ENCODE data around the gene RALGPS1. TPM values are rescaled to one million over a fixed set of nuclear protein-coding genes. Genes with fewer than 3 reads are reported as not detected.

The RALGPS1 gene
- total RNA-seq, 1 experiment from 2014 or later, result 18.6 TPM

DNA sequence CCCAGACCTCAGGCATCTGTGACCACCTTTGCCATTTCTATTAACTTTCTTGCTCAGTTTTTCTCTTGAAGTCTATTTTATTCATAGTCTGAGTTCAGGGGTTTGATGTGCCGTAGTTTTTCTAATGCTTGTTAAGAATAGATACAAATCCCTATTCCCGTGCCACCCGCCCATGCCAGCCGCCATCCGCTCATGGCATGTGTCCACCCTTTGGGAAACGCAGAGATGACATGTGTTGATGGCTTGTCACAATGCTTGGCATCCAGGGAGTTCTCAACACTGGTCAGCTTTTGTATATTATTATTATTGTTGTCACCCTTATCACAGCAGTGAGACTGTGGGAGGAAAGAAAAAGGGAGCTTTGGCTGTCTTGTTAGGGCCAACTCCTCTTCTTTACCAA, 225.2 kb downstream of the RALGPS1 start:
- Mint-ChIP-seq H3K4me1 (peaks cover 19 to 34% of the 10 kb centered on the region in 2 experiments), H3K36me3 (ENCODE audit: insufficient read depth in 1 of 3, low read depth in 3 of 3) (no peaks in the 10 kb centered on the region), H3K27me3 (ENCODE audit: low read depth) (no peaks in the 10 kb centered on the region; the same call in 1 of the 2 replicates), H3K9me3 (no peaks in the 10 kb centered on the region), H3K27ac (no peak overlapping the region), H3K4me3 (no peak overlapping the region)
- TF ChIP-seq, protein P1, sequence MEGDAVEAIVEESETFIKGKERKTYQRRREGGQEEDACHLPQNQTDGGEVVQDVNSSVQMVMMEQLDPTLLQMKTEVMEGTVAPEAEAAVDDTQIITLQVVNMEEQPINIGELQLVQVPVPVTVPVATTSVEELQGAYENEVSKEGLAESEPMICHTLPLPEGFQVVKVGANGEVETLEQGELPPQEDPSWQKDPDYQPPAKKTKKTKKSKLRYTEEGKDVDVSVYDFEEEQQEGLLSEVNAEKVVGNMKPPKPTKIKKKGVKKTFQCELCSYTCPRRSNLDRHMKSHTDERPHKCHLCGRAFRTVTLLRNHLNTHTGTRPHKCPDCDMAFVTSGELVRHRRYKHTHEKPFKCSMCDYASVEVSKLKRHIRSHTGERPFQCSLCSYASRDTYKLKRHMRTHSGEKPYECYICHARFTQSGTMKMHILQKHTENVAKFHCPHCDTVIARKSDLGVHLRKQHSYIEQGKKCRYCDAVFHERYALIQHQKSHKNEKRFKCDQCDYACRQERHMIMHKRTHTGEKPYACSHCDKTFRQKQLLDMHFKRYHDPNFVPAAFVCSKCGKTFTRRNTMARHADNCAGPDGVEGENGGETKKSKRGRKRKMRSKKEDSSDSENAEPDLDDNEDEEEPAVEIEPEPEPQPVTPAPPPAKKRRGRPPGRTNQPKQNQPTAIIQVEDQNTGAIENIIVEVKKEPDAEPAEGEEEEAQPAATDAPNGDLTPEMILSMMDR (conservative IDR thresholded peaks at IDR 0.05), result no peak
- no peak overlapping the region for H3K4ac ChIP-seq (ENCODE audit: low read depth, low read length)
- H3K79me2 ChIP-seq (ENCODE audit: insufficient read depth, low read length), result no peaks in the 10 kb centered on the region
- no peak overlapping the region for H3T11ph ChIP-seq (ENCODE audit: low read length)
- H4K91ac ChIP-seq (ENCODE audit: insufficient read length, low read depth, low read length), result no peak overlapping the region
- no peaks in the 10 kb centered on the region for H3K79me1 ChIP-seq (ENCODE audit: insufficient read depth, low read depth, low read length, poor library complexity, severe bottlenecking)
- H2BK15ac ChIP-seq (ENCODE audit: low read depth, low read length), result no peak overlapping the region
- WGBS (ENCODE audit: extremely low coverage, insufficient read length, low lambda C conversion rate), result no CpG with 5 or more reads among the region's 6 CpGs
- no peak overlapping the region for H4K8ac ChIP-seq (replicated peaks; ENCODE audit: insufficient read length, low read depth, low read length)
- H3K27ac ChIP-seq (ENCODE audit: insufficient read length, low read depth, low read length), result no peak overlapping the region
- no peak overlapping the region for H2AK5ac ChIP-seq (ENCODE audit: insufficient read length, low read length)
- H3K27me3 ChIP-seq (ENCODE audit: insufficient read depth, low read length), result no peaks in the 10 kb centered on the region
- H3K4me1 ChIP-seq (ENCODE audit: insufficient read depth, low read length), result peaks cover 2% of the 10 kb centered on the region; the same call in 1 of the 2 replicates
- H2AFZ ChIP-seq (ENCODE audit: low read length), result no peak overlapping the region
- no peak overlapping the region for H3K4me2 ChIP-seq (ENCODE audit: insufficient read depth, insufficient read length, low read length)
- no peak overlapping the region for H3K18ac ChIP-seq (ENCODE audit: insufficient read length, low read depth, low read length)
- no peaks in the 10 kb centered on the region for H3K9me3 ChIP-seq (ENCODE audit: control insufficient read depth, low read depth, low read length)
- H3K56ac ChIP-seq (ENCODE audit: insufficient read length, low read depth, low read length), result no peak overlapping the region
- H3K14ac ChIP-seq (ENCODE audit: insufficient read depth, low read length), result no peak overlapping the region
- H4K20me1 ChIP-seq (ENCODE audit: control insufficient read depth, insufficient read depth, insufficient read length), result no peaks in the 10 kb centered on the region
- no peak overlapping the region for H2BK20ac ChIP-seq (ENCODE audit: low read depth, low read length, poor library complexity, severe bottlenecking)
- H3K23ac ChIP-seq (ENCODE audit: insufficient read length, low read depth, low read length), result no peak overlapping the region
- no peak overlapping the region for H2BK12ac ChIP-seq (ENCODE audit: insufficient read length, low read depth, low read length)
- H4K5ac ChIP-seq (ENCODE audit: insufficient read length, low read depth, low read length), result no peak overlapping the region
- H2BK120ac ChIP-seq (ENCODE audit: low read depth, low read length, poor library complexity, severe bottlenecking), result no peak overlapping the region
- DNase-seq, result no peak
- H3K9ac ChIP-seq (ENCODE audit: extremely low read depth, insufficient read length, low read length), result no peak overlapping the region
- no peaks in the 10 kb centered on the region for H3K23me2 ChIP-seq (ENCODE audit: insufficient read length, low read depth, low read length, poor library complexity, severe bottlenecking)
- no peak overlapping the region for H2BK5ac ChIP-seq (ENCODE audit: insufficient read length, low read length)

Data from H9 (cell line).